ENCODE data around the gene MICAL2.

The MICAL2 gene

DNA sequence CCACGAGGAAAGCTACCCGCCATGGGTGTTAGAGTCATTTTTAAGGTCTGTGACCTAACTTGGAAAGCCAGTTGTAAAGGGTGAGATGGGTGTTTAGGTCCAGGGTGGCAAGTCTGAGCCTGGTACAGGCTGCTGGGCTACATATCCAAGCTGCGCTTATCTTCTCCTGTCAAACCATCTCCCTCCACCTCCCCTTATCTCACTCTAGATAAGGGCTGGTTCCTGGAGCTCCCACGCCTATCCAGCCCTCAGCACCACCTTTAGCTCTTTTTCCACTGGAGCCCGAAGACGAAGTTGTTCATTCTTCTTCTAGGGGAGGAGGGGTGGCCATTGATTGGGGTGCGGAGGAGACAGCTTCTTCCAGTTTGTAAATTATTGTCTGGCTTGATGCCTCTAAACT is 48.5 kb downstream of the MICAL2 start:
- Histone ChIP-seq H3K4me3 (ENCODE audit: extremely low read depth, insufficient read depth, low read length, poor library complexity, severe bottlenecking) (no peak overlapping the region), H3K27ac (ENCODE audit: low read depth, low read length, severe bottlenecking) (peak overlapping the region; percentile 95)

GRCh38 chr11:12159351-12160099 is 49.1 kb downstream of the MICAL2 start:
- H3K4me1 ChIP-seq (ENCODE audit: control insufficient read depth, insufficient read depth, low read length, poor library complexity, severe bottlenecking): peaks cover 78% of the 10 kb centered on the region
- H3K4me3 ChIP-seq (ENCODE audit: extremely low read depth, insufficient read depth, low read length, poor library complexity, severe bottlenecking): no peak overlapping the region
- H3K36me3 ChIP-seq (ENCODE audit: control insufficient read depth, insufficient read depth, low read length): peaks cover 56% of the 10 kb centered on the region
- 69 to 84% methylated on average over 6 to 7 of the region's 9 CpGs for WGBS, 2 experiments (ENCODE audit: insufficient coverage in 2 of 2)
- H3K9me3 ChIP-seq (ENCODE audit: control insufficient read depth, low read length): no peaks in the 10 kb centered on the region
- H3K27ac ChIP-seq (ENCODE audit: low read depth, low read length, severe bottlenecking): peak overlapping the region; percentile 95

More for the DNA sequence above, 48.5 kb downstream of the MICAL2 start:
- Histone ChIP-seq H3K4me1 (ENCODE audit: control insufficient read depth, insufficient read depth, low read length, poor library complexity, severe bottlenecking) (peaks cover 75% of the 10 kb centered on the region), H3K9me3 (ENCODE audit: control insufficient read depth, low read length) (no peaks in the 10 kb centered on the region), H3K36me3 (ENCODE audit: control insufficient read depth, insufficient read depth, low read length) (peaks cover 60% of the 10 kb centered on the region)
- WGBS, 2 experiments (ENCODE audit: insufficient coverage in 2 of 2): 83 to 93% methylated on average over 1 to 3 of the region's 7 CpGs

DNA sequence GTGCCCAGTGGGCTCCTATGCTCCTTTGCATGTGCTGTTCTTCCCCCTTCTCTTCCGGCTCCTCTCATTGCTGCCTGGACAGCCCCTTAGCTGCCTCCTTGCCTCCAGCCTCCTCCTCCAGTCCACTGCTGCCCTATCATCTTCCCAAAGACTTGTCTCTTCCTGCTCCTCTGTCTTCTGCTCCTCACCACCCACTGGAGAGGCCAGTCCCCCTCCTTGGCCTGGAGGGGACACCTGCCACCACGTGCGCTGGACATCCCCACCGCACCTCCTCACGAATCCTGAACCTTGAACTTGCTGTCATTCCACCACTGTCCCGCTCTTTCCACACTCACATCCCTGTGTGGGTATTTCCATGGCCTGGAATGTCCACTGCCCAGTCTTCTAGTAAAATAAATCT is 49.8 kb downstream of the MICAL2 start:
- Histone ChIP-seq H3K4me3 (ENCODE audit: extremely low read depth, insufficient read depth, low read length, poor library complexity, severe bottlenecking) (no peak overlapping the region), H3K9me3 (ENCODE audit: control insufficient read depth, low read length) (no peaks in the 10 kb centered on the region), H3K36me3 (ENCODE audit: control insufficient read depth, insufficient read depth, low read length) (peaks cover 52% of the 10 kb centered on the region), H3K4me1 (ENCODE audit: control insufficient read depth, insufficient read depth, low read length, poor library complexity, severe bottlenecking) (peaks cover 78% of the 10 kb centered on the region), H3K27ac (ENCODE audit: low read depth, low read length, severe bottlenecking) (peak overlapping the region; percentile 95)
- WGBS, 2 experiments (ENCODE audit: insufficient coverage in 2 of 2): 96 to 97% methylated on average over 6 of the region's 6 CpGs

DNA sequence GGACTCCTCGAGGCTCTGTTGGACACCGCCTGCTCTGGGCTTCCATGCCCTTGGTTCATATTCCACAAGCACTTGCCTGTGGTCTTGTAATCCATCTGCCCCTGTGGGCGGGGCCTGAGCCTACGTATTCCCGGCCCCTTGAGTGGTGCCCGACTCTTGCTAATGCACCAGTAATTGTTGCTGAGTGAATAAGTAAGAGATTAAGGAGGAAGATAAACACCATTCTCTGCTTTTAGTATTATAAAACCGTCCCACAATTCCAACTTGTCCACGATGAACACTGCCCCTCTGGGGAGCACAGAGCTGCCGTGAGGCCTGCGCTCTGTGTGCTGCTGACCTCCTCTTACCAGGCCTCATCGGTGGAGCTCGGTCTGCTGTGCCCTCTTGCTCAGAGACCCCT is 50.3 kb downstream of the MICAL2 start:
- WGBS, 2 experiments (ENCODE audit: insufficient coverage in 2 of 2): 91 to 95% methylated on average over 7 to 8 of the region's 12 CpGs

DNA sequence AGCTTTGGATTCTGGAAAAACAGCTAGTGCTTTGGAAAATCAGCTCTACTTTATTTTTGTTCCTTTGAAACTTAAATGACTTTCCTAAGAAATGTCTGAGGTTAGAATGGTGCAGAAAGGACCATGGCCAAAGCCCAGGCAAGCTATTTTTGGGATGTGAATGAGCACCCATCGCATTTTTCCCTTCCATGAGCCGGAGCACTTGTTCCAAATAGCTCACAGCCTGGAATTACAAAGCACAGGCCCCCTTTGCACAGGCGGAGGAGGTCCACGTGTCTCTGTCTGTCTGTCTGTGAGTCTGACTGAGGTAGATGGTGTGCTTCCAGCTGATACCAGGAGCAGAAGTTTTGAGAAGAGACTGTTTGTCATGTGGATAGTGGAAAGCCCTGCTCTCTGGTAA is 50.7 kb downstream of the MICAL2 start:
- Histone ChIP-seq H3K27ac (ENCODE audit: low read depth, low read length, severe bottlenecking) (no peak overlapping the region), H3K4me1 (ENCODE audit: control insufficient read depth, insufficient read depth, low read length, poor library complexity, severe bottlenecking) (peaks cover 84% of the 10 kb centered on the region), H3K9me3 (ENCODE audit: control insufficient read depth, low read length) (no peaks in the 10 kb centered on the region), H3K4me3 (ENCODE audit: extremely low read depth, insufficient read depth, low read length, poor library complexity, severe bottlenecking) (no peak overlapping the region), H3K36me3 (ENCODE audit: control insufficient read depth, insufficient read depth, low read length) (peaks cover 54% of the 10 kb centered on the region)
- 91 to 93% methylated on average over 4 of the region's 4 CpGs for WGBS, 2 experiments (ENCODE audit: insufficient coverage in 2 of 2)

More for the DNA sequence above, 50.3 kb downstream of the MICAL2 start:
- peaks cover 82% of the 10 kb centered on the region for H3K4me1 ChIP-seq (ENCODE audit: control insufficient read depth, insufficient read depth, low read length, poor library complexity, severe bottlenecking)
- H3K4me3 ChIP-seq (ENCODE audit: extremely low read depth, insufficient read depth, low read length, poor library complexity, severe bottlenecking): no peak overlapping the region
- peak overlapping the region; percentile 95 for H3K27ac ChIP-seq (ENCODE audit: low read depth, low read length, severe bottlenecking)
- peaks cover 54% of the 10 kb centered on the region for H3K36me3 ChIP-seq (ENCODE audit: control insufficient read depth, insufficient read depth, low read length)
- no peaks in the 10 kb centered on the region for H3K9me3 ChIP-seq (ENCODE audit: control insufficient read depth, low read length)

DNA sequence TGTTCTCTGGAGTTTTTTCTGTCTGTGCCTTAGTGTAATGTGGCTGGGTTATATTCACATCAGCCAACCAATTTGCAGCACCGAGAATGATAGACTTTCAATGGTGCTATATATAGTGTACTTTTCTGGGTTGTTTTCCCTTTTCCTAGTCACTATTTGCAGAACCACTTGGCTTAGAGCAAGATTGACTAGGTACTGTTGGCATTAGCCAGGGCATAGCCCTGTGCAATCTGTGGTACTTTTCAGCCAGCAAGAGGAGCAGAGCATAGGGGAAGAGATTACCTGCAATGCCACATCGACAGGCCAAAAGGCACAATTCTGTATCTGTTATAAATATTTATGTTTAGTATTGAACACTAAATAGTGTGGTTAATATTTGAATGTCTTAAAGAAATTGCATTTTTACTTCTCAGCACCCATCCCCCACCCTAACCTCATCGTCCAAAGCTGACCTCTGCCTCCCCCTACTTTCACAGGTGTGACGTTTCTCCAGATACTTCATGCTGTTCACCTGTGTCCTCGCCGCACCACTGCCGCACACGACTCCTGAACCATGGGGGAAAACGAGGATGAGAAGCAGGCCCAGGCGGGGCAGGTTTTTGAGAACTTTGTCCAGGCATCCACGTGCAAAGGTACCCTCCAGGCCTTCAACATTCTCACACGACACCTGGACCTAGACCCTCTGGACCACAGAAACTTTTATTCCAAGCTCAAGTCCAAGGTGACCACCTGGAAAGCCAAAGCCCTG is 51.4 kb downstream of the MICAL2 start:
- H3K9me3 ChIP-seq (ENCODE audit: control insufficient read depth, low read length): no peaks in the 10 kb centered on the region
- WGBS, 2 experiments (ENCODE audit: insufficient coverage in 2 of 2): 95 to 96% methylated on average over 10 of the region's 12 CpGs
- H3K4me3 ChIP-seq (ENCODE audit: extremely low read depth, insufficient read depth, low read length, poor library complexity, severe bottlenecking): no peak overlapping the region
- peaks cover 49% of the 10 kb centered on the region for H3K36me3 ChIP-seq (ENCODE audit: control insufficient read depth, insufficient read depth, low read length)
- peak overlapping the region; percentile 37 for H3K27ac ChIP-seq (ENCODE audit: low read depth, low read length, severe bottlenecking)
- peaks cover 85% of the 10 kb centered on the region for H3K4me1 ChIP-seq (ENCODE audit: control insufficient read depth, insufficient read depth, low read length, poor library complexity, severe bottlenecking)

DNA sequence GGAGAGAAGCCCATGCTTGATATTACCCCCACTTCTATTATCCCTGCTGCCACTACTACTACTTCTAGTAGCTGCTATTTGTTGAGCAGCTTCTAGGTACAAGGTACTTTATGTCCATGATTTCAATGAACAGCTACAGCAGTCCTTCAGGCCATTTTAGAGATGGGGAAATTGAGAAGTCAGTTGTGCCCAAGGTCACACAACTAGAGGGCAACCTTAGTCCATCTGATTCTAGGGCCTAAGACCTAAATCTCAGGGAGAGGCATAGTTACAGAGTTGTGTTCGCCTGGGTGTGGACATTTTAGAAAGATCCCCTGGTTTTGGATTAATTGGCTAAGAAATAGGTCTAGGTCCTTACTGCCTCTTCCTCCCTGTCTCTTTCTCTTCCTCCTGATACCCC is 52.3 kb downstream of the MICAL2 start:
- peaks cover 85% of the 10 kb centered on the region for H3K4me1 ChIP-seq (ENCODE audit: control insufficient read depth, insufficient read depth, low read length, poor library complexity, severe bottlenecking)
- H3K9me3 ChIP-seq (ENCODE audit: control insufficient read depth, low read length): no peaks in the 10 kb centered on the region
- WGBS, 2 experiments (ENCODE audit: insufficient coverage in 2 of 2): no CpG with 5 or more reads among the region's 1 CpG
- peak overlapping the region; percentile 95 for H3K27ac ChIP-seq (ENCODE audit: low read depth, low read length, severe bottlenecking)
- peaks cover 50% of the 10 kb centered on the region for H3K36me3 ChIP-seq (ENCODE audit: control insufficient read depth, insufficient read depth, low read length)
- H3K4me3 ChIP-seq (ENCODE audit: extremely low read depth, insufficient read depth, low read length, poor library complexity, severe bottlenecking): no peak overlapping the region

DNA sequence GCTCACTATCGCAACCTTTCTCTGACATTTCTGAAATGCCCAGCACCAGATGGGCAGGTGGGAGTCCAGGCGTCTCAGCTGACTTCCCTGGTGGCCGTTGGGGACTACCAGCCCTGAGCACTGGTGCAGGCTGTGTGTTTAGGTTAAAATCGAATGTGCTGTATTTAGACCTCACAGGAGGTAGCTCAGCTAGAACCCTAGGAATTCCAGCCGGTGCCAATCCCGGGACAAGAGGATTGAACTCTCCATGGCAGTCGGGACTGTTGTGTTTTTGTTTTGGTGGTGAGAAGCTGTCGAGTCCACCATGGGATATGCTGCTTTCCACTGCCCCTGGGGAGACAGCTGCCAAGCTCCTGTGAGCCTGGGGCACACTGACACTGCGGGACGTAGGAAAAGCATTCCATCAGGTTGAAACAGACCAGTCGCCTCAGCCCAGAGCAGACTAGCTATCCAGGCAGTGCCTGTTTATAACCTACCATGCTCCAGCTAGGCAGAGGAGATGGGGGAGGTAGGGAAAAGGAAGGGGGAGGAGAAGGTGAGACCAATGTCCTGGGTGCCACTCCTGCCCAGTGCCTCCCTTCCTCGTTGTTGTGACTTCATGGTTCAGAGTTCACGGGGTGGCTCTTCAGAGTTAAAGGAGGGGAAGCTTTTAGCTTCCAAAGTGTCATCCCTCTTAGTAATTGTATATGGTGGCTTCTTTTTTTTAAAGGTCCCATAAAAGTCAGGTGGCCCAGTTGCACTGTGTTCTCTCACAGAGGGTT is 53.0 kb downstream of the MICAL2 start:
- 84 to 90% methylated on average over 7 to 9 of the region's 13 CpGs for WGBS, 2 experiments (ENCODE audit: insufficient coverage in 2 of 2)
- Histone ChIP-seq H3K4me1 (ENCODE audit: control insufficient read depth, insufficient read depth, low read length, poor library complexity, severe bottlenecking) (peaks cover 83% of the 10 kb centered on the region), H3K4me3 (ENCODE audit: extremely low read depth, insufficient read depth, low read length, poor library complexity, severe bottlenecking) (no peak overlapping the region), H3K36me3 (ENCODE audit: control insufficient read depth, insufficient read depth, low read length) (peaks cover 57% of the 10 kb centered on the region), H3K27ac (ENCODE audit: low read depth, low read length, severe bottlenecking) (peak overlapping the region; percentile 95), H3K9me3 (ENCODE audit: control insufficient read depth, low read length) (no peaks in the 10 kb centered on the region)

DNA sequence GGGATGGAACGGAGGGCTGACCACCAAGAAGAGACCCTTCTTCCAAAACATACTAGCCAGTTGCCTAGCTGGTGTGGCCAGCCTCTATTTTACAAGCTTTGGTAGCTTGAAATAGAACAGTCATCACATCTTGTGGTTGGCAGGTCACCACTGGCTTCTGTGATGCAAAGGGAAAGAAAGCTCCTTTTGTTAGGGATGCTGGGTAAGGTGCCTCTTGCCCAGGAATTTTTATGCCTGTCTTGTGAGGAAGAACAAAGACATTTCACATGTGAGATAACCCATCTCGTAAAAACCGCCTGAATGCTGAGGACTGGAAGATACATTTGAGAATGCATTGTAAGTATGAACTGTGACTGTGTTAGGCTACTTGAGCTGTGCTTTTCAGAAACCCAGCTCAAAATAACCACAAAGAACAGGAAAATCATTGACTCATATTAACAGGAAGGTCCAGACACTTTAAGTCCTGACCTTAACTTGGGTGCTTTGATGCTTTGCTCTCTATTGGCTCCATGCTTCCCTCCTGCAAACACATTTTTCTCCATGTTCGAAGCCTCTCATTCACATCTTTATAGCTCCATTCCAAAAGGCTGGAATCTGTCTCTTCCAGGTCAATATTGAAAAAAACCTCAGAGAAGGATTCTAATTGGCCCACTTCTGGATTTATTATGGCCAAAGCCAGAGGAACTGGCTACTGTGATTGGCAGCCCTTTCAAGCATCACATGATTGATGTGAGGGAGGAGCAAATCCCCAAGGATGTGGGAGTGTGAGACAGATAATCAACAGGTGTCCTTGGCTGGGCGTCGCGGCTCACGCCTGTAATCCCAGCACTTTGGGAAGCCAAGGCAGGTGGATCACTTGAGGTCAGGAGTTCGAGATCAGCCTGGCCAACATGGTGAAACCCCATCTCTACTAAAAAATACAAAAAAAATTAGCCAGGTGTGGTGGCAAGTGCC is 53.9 kb downstream of the MICAL2 start:
- Histone ChIP-seq H3K27ac (ENCODE audit: low read depth, low read length, severe bottlenecking) (peak overlapping the region; percentile 95), H3K4me3 (ENCODE audit: extremely low read depth, insufficient read depth, low read length, poor library complexity, severe bottlenecking) (no peak overlapping the region), H3K4me1 (ENCODE audit: control insufficient read depth, insufficient read depth, low read length, poor library complexity, severe bottlenecking) (peaks cover 74% of the 10 kb centered on the region), H3K9me3 (ENCODE audit: control insufficient read depth, low read length) (no peaks in the 10 kb centered on the region), H3K36me3 (ENCODE audit: control insufficient read depth, insufficient read depth, low read length) (peaks cover 63% of the 10 kb centered on the region)
- WGBS, 2 experiments (ENCODE audit: insufficient coverage in 2 of 2): 85 to 89% methylated on average over 4 to 6 of the region's 9 CpGs
